Lower leg skin (tissue), 3 donors: ENCODE measurements around the gene FASTK.

ENCODE experiments used
- CTCF ChIP-seq, 3 donors: fragments of 450-650 bp; IDR thresholded peaks; one replicate each; pipeline ENCODE4 v1.5.1; 2016; ENCODE audit warnings: antibody characterized with exemption in 3 of 3, mild to moderate bottlenecking in 3 of 3, moderate library complexity in 2 of 3
- POLR2A ChIP-seq, 2 donors: fragments of 450-650 bp; IDR thresholded peaks; one replicate each; pipeline ENCODE4 v1.6.1; 2016 to 2017; ENCODE audit warnings: antibody characterized with exemption in 2 of 2, mild to moderate bottlenecking in 1 of 2, moderate library complexity in 1 of 2

GRCh38 chr7:151122796-151123157 is 42.2 kb upstream of the FASTK start:
- no peak for TF ChIP-seq CTCF (IDR thresholded peaks at IDR 0.05)
- TF ChIP-seq POLR2A (IDR thresholded peaks at IDR 0.05): no peak
